SK-N-MC (cell line): Measurements from ENCODE around the gene IER3.
"Not testable (repeated sequence)": the region's sequence is repeated elsewhere in the genome, so short reads cannot be mapped to it uniquely, and the experiment has no call there.

Experiments
- EZH2 ChIP-seq: fragments of 200-600 bp; sonication (generic); IDR thresholded peaks from one replicate; pipeline ENCODE4 v1.6.1; 2017; ENCODE audit warnings: antibody characterized with exemption
- FOXP2 ChIP-seq: optimal IDR thresholded peaks from 2 replicates; pipeline ENCODE3; 2011; ENCODE audit warnings: mild to moderate bottlenecking, moderate library complexity; ENCODE audit not compliant: insufficient read depth; ENCODE audit errors: extremely low read length, control extremely low read depth
- POLR2AphosphoS5 ChIP-seq: IDR thresholded peaks from 2 replicates; pipeline ENCODE4 v1.6.1; 2012; ENCODE audit warnings: mild to moderate bottlenecking, low read depth, low read length, borderline replicate concordance

DNA sequence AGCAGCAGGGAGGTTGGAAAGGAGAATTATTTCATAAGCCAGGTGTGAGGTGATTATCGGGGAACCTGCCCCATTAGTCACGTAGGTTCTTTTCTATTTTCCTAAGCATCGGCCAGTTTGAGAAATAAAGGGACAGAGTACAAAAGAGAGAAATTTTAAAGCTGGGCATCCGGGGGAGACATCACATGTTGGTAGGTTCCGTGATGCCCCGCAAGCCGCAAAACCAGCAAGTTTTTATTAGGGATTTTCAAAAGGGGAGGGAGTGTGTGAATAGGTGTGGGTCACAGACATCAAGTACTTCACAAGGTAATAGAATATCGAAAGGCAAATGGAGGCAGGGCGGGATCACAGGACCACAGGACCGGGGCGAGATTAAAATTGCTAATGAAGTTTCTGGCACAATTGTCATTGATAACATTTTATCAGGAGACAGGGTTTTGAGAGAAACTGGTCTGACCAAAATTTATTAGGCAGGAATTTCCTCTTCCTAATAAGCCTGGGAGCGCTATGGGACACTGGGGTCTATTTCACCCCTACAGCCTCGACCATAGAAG lies 20.2 kb upstream of the IER3 start:
- not testable (repeated sequence) for TF ChIP-seq POLR2AphosphoS5, EZH2, FOXP2
